WTC11 (cell line): ENCODE measurements around the gene KLC3. TPM values are rescaled to one million over a fixed set of nuclear protein-coding genes. Genes with fewer than 3 reads are reported as not detected.

ENCODE experiments used
- ATAC-seq: fragments of 200-7000 bp; cut with Tn5 transposase; 2 replicates; pipeline ENCODE4 v1.10.0; 2021; ENCODE audit warnings: mild to moderate bottlenecking, moderate library complexity
- CTCF ChIA-PET: fragments of 300-600 bp; sonication (Branson Sonifier 250); formaldehyde crosslinking; loops from one replicate; lab custom pipeline; 2021; ENCODE audit warnings: antibody characterized with exemption; lab: Charles Lee
- POLR2A ChIA-PET: fragments of 350-600 bp; sonication (Branson Sonifier 250); formaldehyde crosslinking; loops from one replicate; lab custom pipeline; 2021; ENCODE audit warnings: antibody characterized with exemption; lab: Charles Lee
- DNase-seq: peaks from one replicate; pipeline ENCODE4 v3.0.0; 2021; ENCODE audit warnings: low spot score
- H3K27ac Mint-ChIP-seq: 2 replicates; pipeline ENCODE4 v1.8.0; 2021; ENCODE audit warnings: mixed read lengths
- H3K27me3 Mint-ChIP-seq: 2 replicates; pipeline ENCODE4 v1.8.0; 2021; ENCODE audit warnings: low read depth, mild to moderate bottlenecking, moderate library complexity, mixed read lengths
- H3K36me3 Mint-ChIP-seq: 2 replicates; pipeline ENCODE4 v1.8.0; 2021; ENCODE audit warnings: mixed read lengths
- H3K4me1 Mint-ChIP-seq: 2 replicates; pipeline ENCODE4 v1.8.0; 2022; ENCODE audit warnings: mixed read lengths
- H3K4me3 Mint-ChIP-seq: 2 replicates; pipeline ENCODE4 v1.8.0; 2021; ENCODE audit warnings: mild to moderate bottlenecking, moderate library complexity, mixed read lengths
- H3K9me3 Mint-ChIP-seq: 2 replicates; pipeline ENCODE4 v1.8.0; 2021; ENCODE audit warnings: mixed read lengths
- AR ChIP-seq: fragments of 250-450 bp; sonication (Bioruptor Pico); IDR thresholded peaks from 2 replicates; pipeline ENCODE4 v1.9.0; 2021; ENCODE audit warnings: mild to moderate bottlenecking
- ATF2 ChIP-seq: sonication (generic); formaldehyde crosslinking; IDR thresholded peaks from 2 replicates; pipeline ENCODE4 v1.8.1; 2022; ENCODE audit warnings: low read depth, missing genetic modification reagents, borderline replicate concordance
- CBFB ChIP-seq: sonication (generic); formaldehyde crosslinking; IDR thresholded peaks from 2 replicates; pipeline ENCODE4 v1.8.1; 2022; ENCODE audit warnings: mild to moderate bottlenecking, low read depth, missing genetic modification reagents
- ESRRA ChIP-seq: sonication (generic); formaldehyde crosslinking; IDR thresholded peaks from 2 replicates; pipeline ENCODE4 v1.8.1; 2022; ENCODE audit warnings: mild to moderate bottlenecking, missing genetic modification reagents, borderline replicate concordance
- FOXP1 ChIP-seq: sonication (generic); formaldehyde crosslinking; IDR thresholded peaks from 2 replicates; pipeline ENCODE4 v1.8.0; 2022; ENCODE audit warnings: missing genetic modification reagents, mild to moderate bottlenecking, moderate library complexity, borderline replicate concordance
- SMAD4 ChIP-seq: sonication (generic); formaldehyde crosslinking; IDR thresholded peaks from 2 replicates; pipeline ENCODE4 v1.8.0; 2022; ENCODE audit warnings: mild to moderate bottlenecking, missing genetic modification reagents
- SOX15 ChIP-seq: fragments of 250-450 bp; sonication (Bioruptor Pico); IDR thresholded peaks from 2 replicates; pipeline ENCODE4 v1.9.0; 2021; ENCODE audit warnings: mild to moderate bottlenecking
- ZNF281 ChIP-seq: sonication (generic); formaldehyde crosslinking; IDR thresholded peaks from 2 replicates; pipeline ENCODE4 v1.8.0; 2023; ENCODE audit warnings: mild to moderate bottlenecking, missing genetic modification reagents
- ZNF423 ChIP-seq: fragments of 250-450 bp; sonication (Bioruptor Pico); IDR thresholded peaks from 2 replicates; pipeline ENCODE4 v2.1.2; 2022; ENCODE audit warnings: mild to moderate bottlenecking, moderate library complexity
- total RNA-seq: library from RNA; stranded (reverse); gene quantifications from 3 replicates; pipeline ENCODE4 v1.2.3, GENCODE V29; 2021

Gene KLC3
- total RNA-seq, 1 experiment from 2014 or later = 5.2 TPM

- DNase-seq (peak; percentile 68), ATAC-seq (peak; percentile 72)
- Mint-ChIP-seq H3K36me3 (peaks cover 10% of the 10 kb centered on the region), H3K4me3 (no peak overlapping the region), H3K9me3 (no peaks in the 10 kb centered on the region), H3K27me3 (no peaks in the 10 kb centered on the region), H3K27ac (no peak overlapping the region), H3K4me1 (0 out of 2 replicates have a peak, but pooled peaks cover 3% of the 10 kb centered on the region)
- TF ChIP-seq AR (CRISPR knock-in tag) (no peak), ZNF423 (CRISPR knock-in tag) (no peak), ATF2 (no peak), CBFB (CRISPR knock-in tag) (no peak)
- ChIA-PET CTCF (interaction anchor here (1.1 kb wide), 2 partner anchors 98 to 168 kb away, joined by 3 to 7 read pairs; partner anchors contain the start of genes BLOC1S3 and TRAPPC6A), POLR2A (no interaction called here)
Measured at GRCh38 chr19:45346449-45346848, 5.9 kb downstream of the KLC3 start.

- Mint-ChIP-seq H3K4me1 (0 out of 2 replicates have a peak, but pooled peaks cover 3% of the 10 kb centered on the region), H3K27ac (no peak overlapping the region)
- no peak for TF ChIP-seq ESRRA (CRISPR knock-in tag)
- TF ChIP-seq, all 79 proteins: peak for 0
- DNase-seq (no peak), ATAC-seq (no peak)
- Mint-ChIP-seq H3K4me3 (no peak overlapping the region), H3K9me3 (no peaks in the 10 kb centered on the region), H3K36me3 (peaks cover 17% of the 10 kb centered on the region), H3K27me3 (no peaks in the 10 kb centered on the region)
- ChIA-PET CTCF (interaction anchor here (1.1 kb wide), 1 partner anchor 99 kb away, joined by 7 read pairs; no protein-coding TSS in a partner anchor), POLR2A (no interaction called here)
Measured at GRCh38 chr19:45347570-45348366, 7.2 kb downstream of the KLC3 start.

DNA sequence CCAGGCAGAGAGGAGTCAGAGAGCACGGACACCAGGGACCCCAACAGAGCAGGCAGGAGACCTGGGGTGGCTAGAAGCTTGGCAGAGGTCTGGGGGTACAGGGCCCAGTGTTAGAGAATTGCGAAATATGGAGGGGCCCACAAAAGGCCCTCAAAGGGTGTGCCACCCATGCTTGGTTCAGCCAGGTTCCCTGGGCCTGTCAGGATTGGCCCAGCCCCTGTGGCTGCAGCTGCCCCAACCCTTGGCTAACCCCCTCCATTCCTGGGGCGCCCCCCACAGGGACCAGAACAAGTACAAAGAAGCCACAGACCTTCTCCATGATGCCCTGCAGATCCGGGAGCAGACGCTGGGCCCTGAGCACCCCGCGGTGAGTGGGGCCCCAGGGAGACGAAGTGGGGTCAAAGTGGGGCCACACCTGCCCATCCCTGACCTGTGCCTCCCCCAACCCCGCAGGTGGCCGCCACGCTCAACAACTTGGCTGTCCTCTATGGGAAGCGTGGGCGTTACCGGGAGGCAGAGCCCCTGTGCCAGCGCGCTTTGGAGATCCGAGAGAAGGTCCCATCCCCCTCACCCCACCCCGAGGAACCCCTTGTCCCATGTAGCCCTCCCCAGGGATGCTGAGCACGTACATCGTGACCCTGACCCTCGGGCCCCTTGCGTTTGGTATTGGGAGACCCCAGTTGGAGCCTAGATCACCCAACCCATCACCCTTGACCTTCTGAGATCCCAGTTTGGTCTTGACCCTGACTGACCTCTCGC lies 8.0 kb downstream of the KLC3 start:
- Mint-ChIP-seq H3K4me1 (0 out of 2 replicates have a peak, but pooled peaks cover 3% of the 10 kb centered on the region), H3K9me3 (no peaks in the 10 kb centered on the region), H3K27ac (no peak overlapping the region), H3K27me3 (no peaks in the 10 kb centered on the region), H3K36me3 (peaks cover 22% of the 10 kb centered on the region), H3K4me3 (no peak overlapping the region)
- ATAC-seq (no peak), DNase-seq (no peak)
- ChIA-PET CTCF (no interaction called here), POLR2A (no interaction called here)
- TF ChIP-seq FOXP1 (CRISPR knock-in tag) = no peak
- TF ChIP-seq AR (CRISPR knock-in tag) = 0 out of 2 replicates have a peak, but pooled peaks have one; percentile 41
- peak; percentile 31; the same call in 1 of the 2 replicates for TF ChIP-seq ZNF423 (CRISPR knock-in tag)
- no peak for TF ChIP-seq SOX15

GRCh38 chr19:45349126-45349415 lies 8.5 kb downstream of the KLC3 start:
- no peaks in the 10 kb centered on the region for H3K27me3 Mint-ChIP-seq
- TF ChIP-seq SMAD4 (CRISPR knock-in tag) (no peak), ZNF281 (CRISPR knock-in tag) (no peak)
- TF ChIP-seq, all 79 proteins: peak for 0
- Mint-ChIP-seq H3K4me3 (no peak overlapping the region), H3K9me3 (no peaks in the 10 kb centered on the region), H3K27ac (no peak overlapping the region), H3K36me3 (peaks cover 24% of the 10 kb centered on the region), H3K4me1 (0 out of 2 replicates have a peak, but pooled peaks cover 3% of the 10 kb centered on the region)
- ATAC-seq = no peak
- ChIA-PET CTCF (interaction anchor here (1.1 kb wide), 1 partner anchor 223 kb away, joined by 3 read pairs; no protein-coding TSS in a partner anchor), POLR2A (no interaction called here)
- no peak for DNase-seq
